A549 (cell line): ENCODE data around the gene RADIL. TPM values are rescaled to one million over a fixed set of nuclear protein-coding genes. Genes with fewer than 3 reads are reported as not detected.

ENCODE experiments used
- ATAC-seq, 2 experiments: fragments of 200-7000 bp in 1 of 2; fragments of >200 bp in 1 of 2; cut with Nextera tagmentation in 1 of 2; cut with Tn5 transposase in 1 of 2; 3 replicates each; pipeline versions ENCODE4 v1.8.0 to v1.9.1; 2018 to 2020; ENCODE audit warnings: mild to moderate bottlenecking in 1 of 2, moderate library complexity in 1 of 2
- CTCF ChIA-PET: fragments of 300-600 bp; sonication (Branson Sonifier 250); formaldehyde crosslinking; extraction: SDS; loops from one replicate; lab custom pipeline; 2021; ENCODE audit warnings: antibody characterized with exemption, inconsistent platforms; lab: Yijun Ruan, JAX
- POLR2A ChIA-PET: fragments of 350-600 bp; formaldehyde crosslinking; extraction: SDS; loops from one replicate; lab custom pipeline; 2021; ENCODE audit warnings: antibody characterized with exemption, inconsistent platforms; lab: Yijun Ruan, JAX
- DNase-seq, 2 experiments: peaks; one replicate each; pipeline versions ENCODE4 v3.0.0 to v3.0.0-alpha.2; 2011 to 2016; ENCODE audit warnings: low read depth in 1 of 2, low spot score in 1 of 2
- FAIRE-seq: peaks from 2 replicates; lab custom pipeline; 2011; peaks lifted over from hg19 to GRCh38; lab: Jason Lieb, UNC
- H3K27ac ChIP-seq, 2 experiments: fragments of >200 bp; sonication (Bioruptor Twin); formaldehyde crosslinking; 3 replicates each; pipeline ENCODE4 v1.5.1; 2016 to 2017
- H3K4me1 ChIP-seq: fragments of >200 bp; sonication (Bioruptor Twin); formaldehyde crosslinking; 3 replicates; pipeline ENCODE4 v1.6.1; 2016
- H3K4me2 ChIP-seq: fragments of >200 bp; sonication (Bioruptor Twin); formaldehyde crosslinking; 3 replicates; pipeline ENCODE4 v1.6.1; 2016
- H3K4me3 ChIP-seq: fragments of >200 bp; sonication (Bioruptor Twin); formaldehyde crosslinking; 3 replicates; pipeline ENCODE4 v1.5.1; 2016
- H3K9me3 ChIP-seq: fragments of >200 bp; sonication (Bioruptor Twin); formaldehyde crosslinking; 3 replicates; pipeline ENCODE4 v1.6.1; 2016
- FOXS1 ChIP-seq: fragments of 250-450 bp; sonication (Bioruptor Pico); IDR thresholded peaks from 2 replicates; pipeline ENCODE4 v1.5.0; 2020; ENCODE audit warnings: mild to moderate bottlenecking, moderate library complexity
- JUNB ChIP-seq: fragments of >200 bp; sonication (Bioruptor Twin); formaldehyde crosslinking; IDR thresholded peaks from 2 replicates; pipeline ENCODE4 v1.6.1; 2016
- MAZ ChIP-seq: fragments of 150-350 bp; IDR thresholded peaks from 2 replicates; pipeline ENCODE4 v1.6.1; 2014; ENCODE audit warnings: antibody characterized with exemption, low read depth, low read length, borderline replicate concordance
- PHF8 ChIP-seq: fragments of 200-600 bp; sonication (generic); IDR thresholded peaks from 2 replicates; pipeline ENCODE4 v1.6.1; 2016; ENCODE audit warnings: low read depth, mild to moderate bottlenecking, antibody characterized with exemption, moderate library complexity, borderline replicate concordance
- POLR2A ChIP-seq: IDR thresholded peaks from 2 replicates; pipeline ENCODE4 v1.6.1; 2012; ENCODE audit warnings: mild to moderate bottlenecking, low read length
- RAD21 ChIP-seq, 2 experiments: fragments of >200 bp in 1 of 2; sonication (Bioruptor Twin) in 1 of 2; formaldehyde crosslinking in 1 of 2; IDR thresholded peaks in 1 of 2; conservative IDR thresholded peaks in 1 of 2; 2 replicates in 1 of 2; 3 replicates in 1 of 2; pipeline ENCODE4 v1.6.1; 2012 to 2018; ENCODE audit warnings: inconsistent platforms in 1 of 2
- RFX5 ChIP-seq: fragments of 450-650 bp; IDR thresholded peaks from 2 replicates; pipeline ENCODE4 v1.7.1; 2014; ENCODE audit warnings: antibody characterized with exemption, mild to moderate bottlenecking, moderate library complexity
- SMC3 ChIP-seq: fragments of >200 bp; sonication (Bioruptor Twin); formaldehyde crosslinking; IDR thresholded peaks from 3 replicates; pipeline ENCODE4 v1.6.1; 2018; ENCODE audit warnings: inconsistent platforms
- TFCP2L1 ChIP-seq: fragments of 250-450 bp; sonication (Bioruptor Pico); IDR thresholded peaks from 2 replicates; pipeline ENCODE4 v1.5.0; 2021; ENCODE audit warnings: mild to moderate bottlenecking
- TP53 ChIP-seq: fragments of 250-450 bp; sonication (Bioruptor Pico); IDR thresholded peaks from 2 replicates; pipeline ENCODE4 v1.5.0; 2021; ENCODE audit warnings: mild to moderate bottlenecking, moderate library complexity
- ZSCAN20 ChIP-seq: fragments of 250-450 bp; sonication (Bioruptor Pico); IDR thresholded peaks from 2 replicates; pipeline ENCODE4 v1.8.0; 2022; ENCODE audit warnings: mild to moderate bottlenecking, moderate library complexity
- WGBS: methylation state at CpG from one replicate; pipeline ENCODE4 v1.1.6; 2017; ENCODE audit errors: missing lambda C conversion rate; 5-methylcytosine and 5-hydroxymethylcytosine counted together
- polyA minus RNA-seq: library from RNA; depleted of rRNA, polyadenylated mRNA; stranded (reverse); fragments of >200 nt; gene quantifications from 2 replicates; pipeline ENCODE4 v1.2.3, GENCODE V29; 2011; rRNA and poly(A)+ RNA removed
- polyA plus RNA-seq, 4 experiments: library from polyadenylated mRNA; depleted of rRNA in 3 of 4; stranded (reverse); fragments of >200 nt; fragmentation: RNase III in 1 of 4; extraction: RNeasy Plus Mini Kit Qiagen cat#74134 plus additional on column Dnase treatment in 1 of 4; gene quantifications; 2 replicates in 3 of 4; 3 replicates in 1 of 4; pipeline ENCODE4 v1.2.3, GENCODE V29; 2011 to 2017
- TF ChIP-seq, protein P1 (sequence below): IDR thresholded peaks from 2 replicates; pipeline ENCODE4 v1.6.1; 2012
- TF ChIP-seq, protein P2 (sequence below): fragments of >200 bp; sonication (Bioruptor Twin); formaldehyde crosslinking; IDR thresholded peaks from 2 replicates; pipeline ENCODE4 v1.6.1; 2016
- TF ChIP-seq, protein P3 (sequence below): fragments of >200 bp; sonication (Bioruptor Twin); formaldehyde crosslinking; IDR thresholded peaks from 3 replicates; pipeline ENCODE4 v1.5.1; 2016
- TF ChIP-seq, protein P4 (sequence below): fragments of 450-650 bp; IDR thresholded peaks from 2 replicates; pipeline ENCODE4 v1.6.1; 2014; ENCODE audit warnings: antibody characterized with exemption
- TF ChIP-seq, protein P5 (sequence below): IDR thresholded peaks from 2 replicates; pipeline ENCODE4 v1.6.1; 2012

The RADIL gene, protein sequence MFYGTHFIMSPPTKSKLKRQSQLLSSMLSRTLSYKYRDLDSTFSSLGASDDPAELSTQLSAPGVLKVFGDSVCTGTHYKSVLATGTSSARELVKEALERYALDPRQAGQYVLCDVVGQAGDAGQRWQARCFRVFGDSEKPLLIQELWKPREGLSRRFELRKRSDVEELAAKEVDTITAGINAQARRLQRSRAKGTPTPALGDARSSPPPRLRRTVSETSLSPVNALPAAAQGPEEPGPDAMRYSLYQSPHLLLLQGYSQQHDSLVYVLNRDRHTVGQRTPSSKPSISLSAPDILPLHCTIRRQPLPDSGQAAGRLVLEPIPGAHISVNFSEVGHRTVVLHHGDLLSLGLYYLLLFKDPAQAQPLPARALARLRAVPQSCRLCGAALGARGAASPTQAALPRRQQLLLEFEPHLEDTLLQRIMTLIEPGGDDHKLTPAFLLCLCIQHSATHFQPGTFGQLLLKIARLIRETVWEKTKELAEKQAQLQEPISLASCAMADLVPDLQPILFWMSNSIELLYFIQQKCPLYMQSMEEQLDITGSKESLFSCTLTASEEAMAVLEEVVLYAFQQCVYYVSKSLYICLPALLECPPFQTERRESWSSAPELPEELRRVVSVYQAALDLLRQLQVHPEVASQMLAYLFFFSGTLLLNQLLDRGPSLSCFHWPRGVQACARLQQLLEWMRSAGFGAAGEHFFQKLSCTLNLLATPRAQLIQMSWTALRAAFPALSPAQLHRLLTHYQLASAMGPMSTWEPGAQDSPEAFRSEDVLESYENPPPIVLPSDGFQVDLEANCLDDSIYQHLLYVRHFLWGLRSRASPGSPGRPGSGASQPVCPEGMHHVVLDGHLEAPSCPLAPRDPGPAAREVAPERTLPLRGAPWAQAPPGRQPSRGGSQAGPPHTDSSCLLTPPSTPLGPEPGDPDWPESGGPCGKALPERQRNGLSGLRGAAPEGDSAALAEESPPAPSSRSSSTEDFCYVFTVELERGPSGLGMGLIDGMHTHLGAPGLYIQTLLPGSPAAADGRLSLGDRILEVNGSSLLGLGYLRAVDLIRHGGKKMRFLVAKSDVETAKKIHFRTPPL
- polyA plus RNA-seq (2011; rRNA removed) = 1.0 TPM in 2 replicates
- polyA plus RNA-seq (2012; cell fraction: cytosol; rRNA removed) = 3.5 and 5.5 TPM in 2 replicates
- 6.5 and 9.1 TPM in 2 replicates for polyA plus RNA-seq (2012; cell fraction: nucleus; rRNA removed)
- polyA plus RNA-seq (2017; fragmentation: RNase III; extraction: RNeasy Plus Mini Kit Qiagen cat#74134 plus additional on column Dnase treatment) = 1.1 to 1.5 TPM (median 1.1 TPM) in 3 replicates
- polyA minus RNA-seq = 1.2 and 2.1 TPM in 2 replicates

DNA sequence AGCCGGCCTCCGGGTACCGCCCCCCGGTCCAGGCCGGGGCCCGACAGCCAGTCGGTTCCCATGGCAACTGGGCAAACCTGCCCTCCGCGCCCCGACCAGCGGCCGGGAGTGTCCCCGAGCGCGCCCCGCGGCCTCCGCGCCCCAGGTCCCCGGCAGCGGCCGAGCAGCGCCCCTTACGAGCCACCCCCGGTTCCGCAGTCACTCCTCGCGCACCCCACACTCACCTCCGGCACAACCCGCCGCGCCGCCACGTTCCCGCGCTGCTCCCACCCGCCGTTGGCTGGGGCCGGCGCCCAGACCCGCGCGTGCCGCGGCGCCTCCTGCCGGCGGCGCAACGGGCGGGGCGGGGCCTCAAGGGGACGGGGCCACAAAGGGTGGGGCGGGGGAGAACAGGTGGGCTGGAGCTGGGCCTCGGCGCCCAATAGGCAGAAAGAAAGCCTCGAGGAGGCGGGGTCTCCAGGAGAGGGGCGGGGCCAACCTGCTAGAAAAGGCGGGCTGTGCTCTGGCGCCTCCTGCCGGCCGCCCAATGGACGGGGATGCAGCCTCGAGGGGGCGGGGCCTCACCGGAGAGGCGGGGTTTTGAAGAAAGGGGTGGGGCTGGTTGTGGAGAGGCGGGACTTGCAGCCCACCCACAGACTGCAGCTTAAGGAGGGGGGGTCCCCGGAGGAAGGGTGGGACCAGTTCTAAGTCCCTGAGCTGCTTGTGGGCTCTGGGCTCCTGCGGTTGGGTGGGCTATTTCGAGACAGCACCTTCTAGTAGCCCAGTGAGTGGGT lies at the start of gene RADIL:
Gene RADIL (minus strand): TSS at position 345 of the 773 bp plus-strand sequence. CDS start 5,577 bp downstream, outside the sequence.
- POLR2A ChIA-PET = interaction anchor here (0.6 kb wide), 1 partner anchor 108 kb away, joined by 3 read pairs; the partner anchor contains the start of gene AP5Z1
- no peak for FAIRE-seq
- TF ChIP-seq, protein P1, sequence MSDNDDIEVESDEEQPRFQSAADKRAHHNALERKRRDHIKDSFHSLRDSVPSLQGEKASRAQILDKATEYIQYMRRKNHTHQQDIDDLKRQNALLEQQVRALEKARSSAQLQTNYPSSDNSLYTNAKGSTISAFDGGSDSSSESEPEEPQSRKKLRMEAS = 0 out of 2 replicates have a peak, but pooled peaks have one; percentile 31
- TF ChIP-seq PHF8 (peak; percentile 49; the same call in 1 of the 2 replicates), MAZ (no peak), ZSCAN20 (CRISPR knock-in tag) (no peak), RAD21 (conservative IDR thresholded peaks at IDR 0.05 in 1 of 2, IDR thresholded peaks at IDR 0.05 in 1 of 2) (peak; percentile 57 to 71), POLR2A (peak; percentile 29; the same call in 1 of the 2 replicates), FOXS1 (CRISPR knock-in tag) (no peak), SMC3 (peak; percentile 73), TP53 (CRISPR knock-in tag) (no peak)
- TF ChIP-seq, protein P2, sequence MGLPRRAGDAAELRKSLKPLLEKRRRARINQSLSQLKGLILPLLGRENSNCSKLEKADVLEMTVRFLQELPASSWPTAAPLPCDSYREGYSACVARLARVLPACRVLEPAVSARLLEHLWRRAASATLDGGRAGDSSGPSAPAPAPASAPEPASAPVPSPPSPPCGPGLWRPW = no peak
- TF ChIP-seq, protein P3, sequence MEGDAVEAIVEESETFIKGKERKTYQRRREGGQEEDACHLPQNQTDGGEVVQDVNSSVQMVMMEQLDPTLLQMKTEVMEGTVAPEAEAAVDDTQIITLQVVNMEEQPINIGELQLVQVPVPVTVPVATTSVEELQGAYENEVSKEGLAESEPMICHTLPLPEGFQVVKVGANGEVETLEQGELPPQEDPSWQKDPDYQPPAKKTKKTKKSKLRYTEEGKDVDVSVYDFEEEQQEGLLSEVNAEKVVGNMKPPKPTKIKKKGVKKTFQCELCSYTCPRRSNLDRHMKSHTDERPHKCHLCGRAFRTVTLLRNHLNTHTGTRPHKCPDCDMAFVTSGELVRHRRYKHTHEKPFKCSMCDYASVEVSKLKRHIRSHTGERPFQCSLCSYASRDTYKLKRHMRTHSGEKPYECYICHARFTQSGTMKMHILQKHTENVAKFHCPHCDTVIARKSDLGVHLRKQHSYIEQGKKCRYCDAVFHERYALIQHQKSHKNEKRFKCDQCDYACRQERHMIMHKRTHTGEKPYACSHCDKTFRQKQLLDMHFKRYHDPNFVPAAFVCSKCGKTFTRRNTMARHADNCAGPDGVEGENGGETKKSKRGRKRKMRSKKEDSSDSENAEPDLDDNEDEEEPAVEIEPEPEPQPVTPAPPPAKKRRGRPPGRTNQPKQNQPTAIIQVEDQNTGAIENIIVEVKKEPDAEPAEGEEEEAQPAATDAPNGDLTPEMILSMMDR = peak; percentile 85
- peak within 1 kb of the TSS; percentile 63 to 87 for H3K27ac ChIP-seq
- DNase-seq = peak; percentile 90 to 95
- H3K4me3 ChIP-seq = peak within 1 kb of the TSS; percentile 71
- WGBS = 12% methylated on average over 16 of the region's 72 CpGs
- 0 out of 3 replicates have a peak, but pooled peaks cover 4% of the 10 kb centered on the region for H3K4me1 ChIP-seq
- ATAC-seq = peak; percentile 91 to 96
- H3K4me2 ChIP-seq = peak within 1 kb of the TSS; percentile 99
- CTCF ChIA-PET = interaction anchor here (0.6 to 4.1 kb wide), 47 partner anchors 10 to 845 kb away, joined by 3 to 39 read pairs (median 4); no protein-coding TSS in a partner anchor
- no peaks in the 10 kb centered on the region for H3K9me3 ChIP-seq

DNA sequence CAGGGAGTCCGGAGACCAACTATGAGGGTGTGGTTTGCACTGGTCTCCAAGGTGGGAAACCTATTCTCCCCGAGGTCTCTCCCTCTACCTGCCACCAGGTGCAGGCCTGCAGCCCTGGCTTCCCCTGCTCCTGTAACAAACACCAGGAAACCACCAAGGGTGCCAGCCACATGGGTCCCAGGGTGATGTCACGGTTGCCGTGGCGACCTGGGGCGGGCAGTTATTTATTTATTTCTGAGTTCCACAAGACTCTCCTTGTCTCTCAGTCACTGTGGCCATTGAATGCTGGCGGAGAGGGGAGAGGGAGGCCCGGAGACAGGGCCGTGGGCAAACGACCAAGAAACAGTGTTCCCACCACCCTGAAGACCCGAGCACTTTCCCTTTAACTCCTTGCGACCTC lies 48.4 kb upstream of the RADIL start:
- H3K27ac ChIP-seq = no peak overlapping the region
- H3K4me1 ChIP-seq = no peaks in the 10 kb centered on the region
- H3K4me3 ChIP-seq = no peak overlapping the region
- TF ChIP-seq RFX5 = peak; percentile 86
- no peak for TF ChIP-seq TFCP2L1
- no peak for TF ChIP-seq JUNB
- no peaks in the 10 kb centered on the region for H3K9me3 ChIP-seq
- FAIRE-seq = no peak
- H3K4me2 ChIP-seq = no peak overlapping the region
- WGBS = 56% methylated on average over 12 of the region's 12 CpGs
- POLR2A ChIA-PET = no interaction called here
- peak in 1 of 2 experiments; percentile 30 for DNase-seq
- CTCF ChIA-PET = no interaction called here
- peak; percentile 46 to 62; a peak in 5 of 6 replicates for ATAC-seq

DNA sequence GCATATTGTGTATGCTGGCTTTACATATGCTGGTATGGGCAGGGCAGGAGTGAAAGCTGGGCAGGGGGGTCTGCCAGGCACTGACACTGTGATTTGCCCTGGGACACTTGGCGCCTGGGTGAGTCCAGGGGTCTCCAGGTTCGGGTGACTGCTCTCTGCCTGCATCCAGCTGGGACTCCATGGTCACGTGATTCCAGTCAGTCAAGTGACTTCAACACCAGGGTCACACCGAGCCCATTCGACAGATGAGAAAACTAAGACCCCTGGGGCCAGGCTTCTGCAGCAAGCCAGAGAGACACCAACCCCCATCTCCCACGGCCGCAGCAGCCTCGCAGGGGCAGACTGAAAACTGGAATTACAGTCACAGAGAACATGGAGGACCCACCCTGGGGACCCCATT lies 45.5 kb upstream of the RADIL start:
- POLR2A ChIA-PET = no interaction called here
- no peaks in the 10 kb centered on the region for H3K9me3 ChIP-seq
- 53% methylated on average over 6 of the region's 8 CpGs for WGBS
- no peak overlapping the region for H3K4me3 ChIP-seq
- H3K4me2 ChIP-seq = no peak overlapping the region
- FAIRE-seq = no peak
- TF ChIP-seq, protein P4, sequence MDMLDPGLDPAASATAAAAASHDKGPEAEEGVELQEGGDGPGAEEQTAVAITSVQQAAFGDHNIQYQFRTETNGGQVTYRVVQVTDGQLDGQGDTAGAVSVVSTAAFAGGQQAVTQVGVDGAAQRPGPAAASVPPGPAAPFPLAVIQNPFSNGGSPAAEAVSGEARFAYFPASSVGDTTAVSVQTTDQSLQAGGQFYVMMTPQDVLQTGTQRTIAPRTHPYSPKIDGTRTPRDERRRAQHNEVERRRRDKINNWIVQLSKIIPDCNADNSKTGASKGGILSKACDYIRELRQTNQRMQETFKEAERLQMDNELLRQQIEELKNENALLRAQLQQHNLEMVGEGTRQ = peak; percentile 37; the same call in 1 of the 2 replicates
- TF ChIP-seq, protein P5, sequence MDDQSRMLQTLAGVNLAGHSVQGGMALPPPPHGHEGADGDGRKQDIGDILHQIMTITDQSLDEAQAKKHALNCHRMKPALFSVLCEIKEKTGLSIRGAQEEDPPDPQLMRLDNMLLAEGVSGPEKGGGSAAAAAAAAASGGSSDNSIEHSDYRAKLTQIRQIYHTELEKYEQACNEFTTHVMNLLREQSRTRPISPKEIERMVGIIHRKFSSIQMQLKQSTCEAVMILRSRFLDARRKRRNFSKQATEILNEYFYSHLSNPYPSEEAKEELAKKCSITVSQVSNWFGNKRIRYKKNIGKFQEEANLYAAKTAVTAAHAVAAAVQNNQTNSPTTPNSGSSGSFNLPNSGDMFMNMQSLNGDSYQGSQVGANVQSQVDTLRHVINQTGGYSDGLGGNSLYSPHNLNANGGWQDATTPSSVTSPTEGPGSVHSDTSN = no peak
- TF ChIP-seq, all 56 proteins: peak for 1
- DNase-seq = no peak
- no peaks in the 10 kb centered on the region for H3K4me1 ChIP-seq
- ATAC-seq = no peak
- no peak overlapping the region for H3K27ac ChIP-seq
- CTCF ChIA-PET = no interaction called here
